NB4 (cell line): ENCODE measurements around the gene AKT3.

Experiments
- MYC ChIP-seq: IDR thresholded peaks from 2 replicates; pipeline ENCODE4 v1.6.1; 2011; ENCODE audit warnings: low read depth, low read length
- POLR2A ChIP-seq: IDR thresholded peaks from 2 replicates; pipeline ENCODE4 v1.6.1; 2011; ENCODE audit warnings: mild to moderate bottlenecking; ENCODE audit not compliant: insufficient read length; ENCODE audit errors: extremely low read depth
- TF ChIP-seq, protein P1 (sequence below): IDR thresholded peaks from one replicate; pipeline ENCODE4 v1.5.1; 2012; ENCODE audit warnings: low read depth, low read length
- TF ChIP-seq, protein P2 (sequence below): IDR thresholded peaks from 2 replicates; pipeline ENCODE4 v1.6.1; 2011; ENCODE audit warnings: low read depth, low read length

DNA sequence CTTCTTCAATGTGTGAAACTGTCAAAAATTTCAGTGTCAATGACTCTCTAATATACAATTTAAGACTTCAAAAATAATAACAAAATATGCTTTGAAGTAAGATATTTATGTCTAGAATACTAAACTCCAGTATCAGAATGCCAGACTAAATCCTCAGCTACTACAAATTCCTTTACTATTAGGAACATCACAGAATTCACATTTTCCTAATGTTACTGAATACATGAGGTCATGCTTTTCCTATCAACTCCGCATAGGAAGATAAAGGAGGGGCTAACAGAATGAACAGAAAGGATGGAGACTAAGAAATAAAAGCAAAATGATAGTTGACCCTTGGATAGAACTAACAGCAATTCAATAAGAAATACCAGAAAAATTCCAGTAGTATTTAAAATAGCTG, 301.5 kb downstream of the AKT3 start:
- TF ChIP-seq, protein P1, sequence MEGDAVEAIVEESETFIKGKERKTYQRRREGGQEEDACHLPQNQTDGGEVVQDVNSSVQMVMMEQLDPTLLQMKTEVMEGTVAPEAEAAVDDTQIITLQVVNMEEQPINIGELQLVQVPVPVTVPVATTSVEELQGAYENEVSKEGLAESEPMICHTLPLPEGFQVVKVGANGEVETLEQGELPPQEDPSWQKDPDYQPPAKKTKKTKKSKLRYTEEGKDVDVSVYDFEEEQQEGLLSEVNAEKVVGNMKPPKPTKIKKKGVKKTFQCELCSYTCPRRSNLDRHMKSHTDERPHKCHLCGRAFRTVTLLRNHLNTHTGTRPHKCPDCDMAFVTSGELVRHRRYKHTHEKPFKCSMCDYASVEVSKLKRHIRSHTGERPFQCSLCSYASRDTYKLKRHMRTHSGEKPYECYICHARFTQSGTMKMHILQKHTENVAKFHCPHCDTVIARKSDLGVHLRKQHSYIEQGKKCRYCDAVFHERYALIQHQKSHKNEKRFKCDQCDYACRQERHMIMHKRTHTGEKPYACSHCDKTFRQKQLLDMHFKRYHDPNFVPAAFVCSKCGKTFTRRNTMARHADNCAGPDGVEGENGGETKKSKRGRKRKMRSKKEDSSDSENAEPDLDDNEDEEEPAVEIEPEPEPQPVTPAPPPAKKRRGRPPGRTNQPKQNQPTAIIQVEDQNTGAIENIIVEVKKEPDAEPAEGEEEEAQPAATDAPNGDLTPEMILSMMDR = no peak
- no peak for TF ChIP-seq MYC
- no peak for TF ChIP-seq POLR2A
- TF ChIP-seq, protein P2, sequence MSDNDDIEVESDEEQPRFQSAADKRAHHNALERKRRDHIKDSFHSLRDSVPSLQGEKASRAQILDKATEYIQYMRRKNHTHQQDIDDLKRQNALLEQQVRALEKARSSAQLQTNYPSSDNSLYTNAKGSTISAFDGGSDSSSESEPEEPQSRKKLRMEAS = no peak
